Activated CD8-positive, alpha-beta T cell treated with anti-CD3 and anti-CD28 coated beads for 36 hours (primary cell): Measurements from ENCODE around the gene SIK2. TPM values are rescaled to one million over a fixed set of nuclear protein-coding genes. Genes with fewer than 3 reads are reported as not detected.

Experiments
- ATAC-seq: fragments of 200-7000 bp; cut with Tn5 transposase; one replicate; pipeline ENCODE4 v1.10.0; 2021; ENCODE audit warnings: mild to moderate bottlenecking, moderate library complexity
- CTCF ChIA-PET: fragments of 350-600 bp; sonication (Branson Sonifier 250); formaldehyde crosslinking; loops from one replicate; lab custom pipeline; 2021; ENCODE audit warnings: antibody characterized with exemption; lab: Charles Lee
- POLR2A ChIA-PET: fragments of 350-600 bp; sonication (Branson Sonifier 250); formaldehyde crosslinking; loops from one replicate; lab custom pipeline; 2021; ENCODE audit warnings: antibody characterized with exemption; lab: Charles Lee
- DNase-seq: peaks from one replicate; pipeline ENCODE4 v3.0.0-alpha.2; 2020
- H3K27ac Mint-ChIP-seq: one replicate; pipeline ENCODE4 v1.8.0; 2021; ENCODE audit warnings: mild to moderate bottlenecking, mixed read lengths
- H3K27me3 Mint-ChIP-seq: one replicate; pipeline ENCODE4 v1.8.0; 2021; ENCODE audit warnings: mixed read lengths
- H3K36me3 Mint-ChIP-seq: one replicate; pipeline ENCODE4 v1.8.0; 2021; ENCODE audit warnings: low read depth, mixed read lengths
- H3K4me1 Mint-ChIP-seq: one replicate; pipeline ENCODE4 v1.8.0; 2021; ENCODE audit warnings: low read depth, mixed read lengths
- H3K4me3 Mint-ChIP-seq: one replicate; pipeline ENCODE4 v1.8.0; 2021; ENCODE audit warnings: mild to moderate bottlenecking, moderate library complexity, mixed read lengths
- H3K9me3 Mint-ChIP-seq: one replicate; pipeline ENCODE4 v1.8.0; 2021; ENCODE audit warnings: mixed read lengths
- CTCF ChIP-seq: fragments of 200-600 bp; IDR thresholded peaks from one replicate; pipeline ENCODE4 v1.8.0; 2022; ENCODE audit warnings: antibody characterized with exemption, mild to moderate bottlenecking
- intact Hi-C: fragments of 100-400 bp; cut with micrococcal nuclease; formaldehyde crosslinking; loops from one replicate; pipeline ENCODE4 v1.10.0; 2022
- total RNA-seq, 2 experiments: library from RNA; stranded (reverse); gene quantifications; one replicate each; pipeline ENCODE4 v1.2.3, GENCODE V29; 2021

Gene SIK2
- total RNA-seq, 2 experiments from 2014 or later: 7.4 to 8.0 TPM

- no peak overlapping the region for H3K27ac Mint-ChIP-seq
- DNase-seq (no peak), ATAC-seq (no peak)
- H3K9me3 Mint-ChIP-seq: no peaks in the 10 kb centered on the region
- CTCF ChIA-PET: interaction anchor here (0.8 kb wide), 1 partner anchor 14 kb away, joined by 3 read pairs; no protein-coding TSS in a partner anchor
- peaks cover 11% of the 10 kb centered on the region for H3K36me3 Mint-ChIP-seq
- no peaks in the 10 kb centered on the region for H3K4me1 Mint-ChIP-seq
- no peaks in the 10 kb centered on the region for H3K27me3 Mint-ChIP-seq
- no peak overlapping the region for H3K4me3 Mint-ChIP-seq
- intact Hi-C loops: no loop called here
- no peak for TF ChIP-seq CTCF
- POLR2A ChIA-PET: interaction anchor here (0.8 to 2.3 kb wide), 3 partner anchors 9 to 33 kb away, joined by 3 to 11 read pairs (median 3); partner anchors contain the start of gene PPP2R1B
Measured at GRCh38 chr11:111733016-111733415, 130.8 kb downstream of the SIK2 start.

- Mint-ChIP-seq H3K27ac (no peak overlapping the region), H3K27me3 (no peaks in the 10 kb centered on the region), H3K4me3 (no peak overlapping the region), H3K4me1 (no peaks in the 10 kb centered on the region), H3K9me3 (no peaks in the 10 kb centered on the region), H3K36me3 (peaks cover 12% of the 10 kb centered on the region)
- ChIA-PET CTCF (interaction anchor here (0.8 kb wide), 1 partner anchor 14 kb away, joined by 3 read pairs; no protein-coding TSS in a partner anchor), POLR2A (interaction anchor here (2.3 kb wide), 1 partner anchor 10 kb away, joined by 11 read pairs; no protein-coding TSS in a partner anchor)
- DNase-seq: no peak
- ATAC-seq: no peak
- intact Hi-C loops: no loop called here
- TF ChIP-seq CTCF: no peak
Measured at GRCh38 chr11:111733611-111734088, 131.4 kb downstream of the SIK2 start.

GRCh38 chr11:111734101-111734953 lies 132.1 kb downstream of the SIK2 start:
- Mint-ChIP-seq H3K4me1 (no peaks in the 10 kb centered on the region), H3K36me3 (peaks cover 10% of the 10 kb centered on the region), H3K27ac (no peak overlapping the region), H3K9me3 (no peaks in the 10 kb centered on the region), H3K4me3 (no peak overlapping the region), H3K27me3 (no peaks in the 10 kb centered on the region)
- ChIA-PET CTCF (interaction anchor here (1.3 kb wide), 1 partner anchor 380 kb away, joined by 3 read pairs; no protein-coding TSS in a partner anchor), POLR2A (interaction anchor here (1.4 to 2.3 kb wide), 2 partner anchors 11 to 31 kb away, joined by 3 to 11 read pairs; no protein-coding TSS in a partner anchor)
- DNase-seq: no peak
- intact Hi-C loops: no loop called here
- ATAC-seq: no peak
- no peak for TF ChIP-seq CTCF

- CTCF ChIA-PET: interaction anchor here (1.3 kb wide), 1 partner anchor 379 kb away, joined by 3 read pairs; no protein-coding TSS in a partner anchor
- Mint-ChIP-seq H3K4me1 (no peaks in the 10 kb centered on the region), H3K4me3 (no peak overlapping the region), H3K9me3 (no peaks in the 10 kb centered on the region), H3K27ac (no peak overlapping the region), H3K36me3 (peaks cover 11% of the 10 kb centered on the region), H3K27me3 (no peaks in the 10 kb centered on the region)
- DNase-seq (no peak), ATAC-seq (no peak)
- intact Hi-C loops: no loop called here
- POLR2A ChIA-PET: interaction anchor here (1.4 to 2.3 kb wide), 2 partner anchors 11 to 30 kb away, joined by 3 to 11 read pairs; no protein-coding TSS in a partner anchor
- no peak for TF ChIP-seq CTCF
Measured at GRCh38 chr11:111734954-111735261, 132.7 kb downstream of the SIK2 start.
